MM.1S (cell line): ENCODE data around the gene WDR37.

Experiments used
- DNase-seq: peaks from one replicate; pipeline ENCODE4 v3.0.0-alpha.2; 2015
- H2AFZ ChIP-seq: fragments of 300-600 bp; sonication (generic); 2 replicates; pipeline ENCODE4 v1.6.0; 2016; ENCODE audit warnings: antibody characterized with exemption, low read length
- H3F3A ChIP-seq: fragments of 300-600 bp; sonication (generic); 2 replicates; pipeline ENCODE4 v1.6.1; 2016; ENCODE audit warnings: mild to moderate bottlenecking, antibody characterized with exemption, low read length, moderate library complexity, mixed read lengths; ENCODE audit not compliant: insufficient read depth
- H3K27ac ChIP-seq: fragments of 300-600 bp; sonication (generic); 2 replicates; pipeline ENCODE4 v1.5.1; 2016; ENCODE audit warnings: mild to moderate bottlenecking, low read length
- H3K27me3 ChIP-seq: fragments of 300-600 bp; sonication (generic); replicated peaks from 2 replicates; pipeline ENCODE4 v1.6.0; 2016; ENCODE audit warnings: low read length; ENCODE audit not compliant: insufficient read depth
- H3K36me3 ChIP-seq: fragments of 300-600 bp; sonication (generic); replicated peaks from 2 replicates; pipeline ENCODE4 v1.6.1; 2016; ENCODE audit warnings: mild to moderate bottlenecking, low read length, mixed read lengths; ENCODE audit not compliant: insufficient read depth
- H3K4me1 ChIP-seq: fragments of 300-600 bp; sonication (generic); 2 replicates; pipeline ENCODE4 v1.6.1; 2016; ENCODE audit warnings: low read length, mixed read lengths
- H3K4me2 ChIP-seq: fragments of 300-600 bp; sonication (generic); 2 replicates; pipeline ENCODE4 v1.6.0; 2016; ENCODE audit warnings: low read depth, low read length
- H3K4me3 ChIP-seq: fragments of 300-600 bp; sonication (generic); 2 replicates; pipeline ENCODE4 v1.5.1; 2016; ENCODE audit warnings: low read length, mixed read lengths
- H3K79me2 ChIP-seq: fragments of 300-600 bp; sonication (generic); 2 replicates; pipeline ENCODE4 v1.6.1; 2016; ENCODE audit warnings: mixed run types, low read length, mixed read lengths
- H3K9ac ChIP-seq: fragments of 300-600 bp; sonication (generic); 2 replicates; pipeline ENCODE4 v1.6.1; 2016; ENCODE audit warnings: low read length, mixed read lengths
- H3K9me2 ChIP-seq: fragments of 300-600 bp; sonication (generic); replicated peaks from 2 replicates; pipeline ENCODE4 v1.6.1; 2016; ENCODE audit warnings: mild to moderate bottlenecking, low read length, mixed read lengths; ENCODE audit not compliant: insufficient read depth
- H3K9me3 ChIP-seq: fragments of 300-600 bp; sonication (generic); replicated peaks from 2 replicates; pipeline ENCODE4 v1.6.1; 2016; ENCODE audit warnings: mild to moderate bottlenecking, low read length, mixed read lengths; ENCODE audit not compliant: insufficient read depth
- H4K20me1 ChIP-seq: fragments of 300-600 bp; sonication (generic); 2 replicates; pipeline ENCODE4 v1.6.1; 2016; ENCODE audit warnings: mild to moderate bottlenecking, low read length, moderate library complexity, mixed read lengths; ENCODE audit not compliant: insufficient read depth
- EZH2 ChIP-seq: fragments of 300-600 bp; sonication (generic); optimal IDR thresholded peaks from 2 replicates; pipeline ENCODE3; 2017; ENCODE audit warnings: low read depth, mild to moderate bottlenecking, antibody characterized with exemption, low read length, mixed read lengths
- EZH2phosphoT487 ChIP-seq: fragments of 300-600 bp; sonication (generic); IDR thresholded peaks from 2 replicates; pipeline ENCODE4 v1.6.1; 2018; ENCODE audit warnings: antibody characterized with exemption, low read length
- TF ChIP-seq, protein P1 (sequence below): fragments of 300-600 bp; sonication (generic); IDR thresholded peaks from 2 replicates; pipeline ENCODE4 v1.5.1; 2016; ENCODE audit warnings: antibody characterized with exemption, low read length, mixed read lengths

WDR37 gene

GRCh38 chr10:1168763-1169162, 112.6 kb downstream of the WDR37 start:
- Histone ChIP-seq H2AFZ (no peak overlapping the region), H3K27ac (no peak overlapping the region), H3K4me3 (no peak overlapping the region), H3K9me2 (no peaks in the 10 kb centered on the region), H3K79me2 (no peaks in the 10 kb centered on the region), H3K9me3 (no peaks in the 10 kb centered on the region), H3K27me3 (peaks cover 6% of the 10 kb centered on the region; the same call in 1 of the 2 replicates), H3K4me1 (no peaks in the 10 kb centered on the region), H3K4me2 (no peak overlapping the region), H3K36me3 (no peaks in the 10 kb centered on the region), H4K20me1 (no peaks in the 10 kb centered on the region), H3K9ac (no peak overlapping the region), H3F3A (no peaks in the 10 kb centered on the region)
- no peak for DNase-seq
- no peak for TF ChIP-seq EZH2phosphoT487
- TF ChIP-seq, protein P1, sequence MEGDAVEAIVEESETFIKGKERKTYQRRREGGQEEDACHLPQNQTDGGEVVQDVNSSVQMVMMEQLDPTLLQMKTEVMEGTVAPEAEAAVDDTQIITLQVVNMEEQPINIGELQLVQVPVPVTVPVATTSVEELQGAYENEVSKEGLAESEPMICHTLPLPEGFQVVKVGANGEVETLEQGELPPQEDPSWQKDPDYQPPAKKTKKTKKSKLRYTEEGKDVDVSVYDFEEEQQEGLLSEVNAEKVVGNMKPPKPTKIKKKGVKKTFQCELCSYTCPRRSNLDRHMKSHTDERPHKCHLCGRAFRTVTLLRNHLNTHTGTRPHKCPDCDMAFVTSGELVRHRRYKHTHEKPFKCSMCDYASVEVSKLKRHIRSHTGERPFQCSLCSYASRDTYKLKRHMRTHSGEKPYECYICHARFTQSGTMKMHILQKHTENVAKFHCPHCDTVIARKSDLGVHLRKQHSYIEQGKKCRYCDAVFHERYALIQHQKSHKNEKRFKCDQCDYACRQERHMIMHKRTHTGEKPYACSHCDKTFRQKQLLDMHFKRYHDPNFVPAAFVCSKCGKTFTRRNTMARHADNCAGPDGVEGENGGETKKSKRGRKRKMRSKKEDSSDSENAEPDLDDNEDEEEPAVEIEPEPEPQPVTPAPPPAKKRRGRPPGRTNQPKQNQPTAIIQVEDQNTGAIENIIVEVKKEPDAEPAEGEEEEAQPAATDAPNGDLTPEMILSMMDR, result no peak
- no peak for TF ChIP-seq EZH2

DNA sequence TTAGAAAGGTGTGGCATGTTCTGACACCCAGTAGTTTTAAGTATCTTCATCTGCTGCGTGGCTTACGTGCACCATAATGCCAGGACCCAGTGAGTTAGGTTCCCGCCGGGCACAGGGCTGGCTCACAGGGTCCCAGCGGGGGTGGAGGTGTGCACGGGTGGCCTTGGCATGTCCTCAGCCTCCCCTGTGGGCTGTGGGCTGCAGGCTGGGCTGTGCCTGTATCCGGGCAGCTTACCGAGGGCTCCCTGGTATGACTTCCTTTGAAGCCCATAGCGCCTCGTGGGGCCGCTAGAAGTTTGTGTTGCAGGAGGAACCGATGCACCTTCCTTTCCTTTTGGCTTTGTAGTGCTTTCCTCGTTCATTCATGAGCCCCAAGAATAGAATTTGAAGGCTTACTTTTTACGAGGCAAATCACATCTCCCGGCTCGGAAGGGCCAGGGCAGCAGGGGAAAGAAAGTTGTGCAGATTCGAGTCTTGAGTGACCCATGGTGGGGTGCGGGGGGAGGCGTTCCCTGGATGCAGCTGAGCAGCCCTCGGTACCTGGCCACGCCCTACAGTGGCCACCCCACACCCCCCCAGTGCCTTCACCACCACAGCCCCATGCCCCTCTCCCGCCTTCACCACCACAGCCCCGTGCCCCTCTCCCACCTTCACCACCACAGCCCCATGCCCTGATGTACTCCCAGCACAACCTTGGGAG, 113.2 kb downstream of the WDR37 start:
- no peak overlapping the region for H3K27ac ChIP-seq
- H3K9ac ChIP-seq, result no peak overlapping the region
- no peaks in the 10 kb centered on the region for H4K20me1 ChIP-seq
- H3K79me2 ChIP-seq, result no peaks in the 10 kb centered on the region
- no peaks in the 10 kb centered on the region for H3K9me2 ChIP-seq
- no peaks in the 10 kb centered on the region for H3K9me3 ChIP-seq
- H3K36me3 ChIP-seq, result no peaks in the 10 kb centered on the region
- H3K27me3 ChIP-seq, result peaks cover 6% of the 10 kb centered on the region; the same call in 1 of the 2 replicates
- H3F3A ChIP-seq, result no peaks in the 10 kb centered on the region
- no peak for DNase-seq
- no peaks in the 10 kb centered on the region for H3K4me1 ChIP-seq
- H3K4me3 ChIP-seq, result no peak overlapping the region
- no peak overlapping the region for H2AFZ ChIP-seq
- no peak for TF ChIP-seq EZH2phosphoT487
- TF ChIP-seq, protein P1, result no peak
- TF ChIP-seq EZH2, result no peak
- H3K4me2 ChIP-seq, result no peak overlapping the region

DNA sequence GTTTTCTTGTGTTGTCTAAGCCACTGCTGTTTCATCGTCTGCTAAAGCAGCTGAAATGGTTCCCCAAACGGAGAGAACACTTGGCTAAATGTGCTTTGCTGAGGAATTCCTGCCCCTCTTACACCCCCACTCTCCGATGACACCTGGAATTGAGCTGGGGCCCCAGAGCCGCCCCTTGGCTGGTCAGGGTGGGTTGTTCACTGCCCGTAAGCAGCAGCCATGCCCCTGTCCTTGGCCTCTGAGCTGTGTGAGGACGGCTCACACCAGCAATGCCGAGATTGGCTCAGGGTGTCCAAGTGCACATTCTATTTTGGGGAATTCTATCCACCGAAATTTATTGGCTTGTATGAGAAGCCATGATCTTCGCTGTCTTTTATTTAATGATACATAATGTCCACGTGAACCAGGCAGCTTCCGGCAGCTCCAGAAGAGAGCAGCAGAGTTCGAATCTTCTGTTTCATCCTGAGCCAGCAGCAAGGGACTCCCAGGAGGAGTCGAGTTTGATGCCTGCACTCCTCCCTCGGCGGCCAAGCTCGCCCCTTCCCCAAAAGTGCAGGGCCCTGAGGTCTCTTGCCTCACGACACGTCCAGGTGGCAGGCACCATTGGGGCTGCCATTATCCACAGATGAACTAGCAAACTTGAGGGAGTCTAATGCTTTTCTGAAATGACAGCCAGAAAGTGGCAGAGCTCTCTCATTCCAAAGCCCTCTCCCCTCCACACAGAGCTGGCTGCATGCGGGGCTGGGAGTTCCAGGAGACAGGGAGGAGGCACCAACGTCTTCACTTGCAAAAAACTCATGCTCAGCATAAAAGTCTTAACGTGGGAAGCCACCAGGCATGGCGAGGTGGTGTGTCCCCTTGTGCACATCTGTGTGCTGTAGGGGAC, 114.0 kb downstream of the WDR37 start:
- Histone ChIP-seq H3K27ac (no peak overlapping the region), H3K36me3 (no peaks in the 10 kb centered on the region), H3K9me2 (no peaks in the 10 kb centered on the region), H3K4me3 (no peak overlapping the region), H3K27me3 (peaks cover 6% of the 10 kb centered on the region; the same call in 1 of the 2 replicates), H3K4me2 (no peak overlapping the region), H3K9ac (no peak overlapping the region), H2AFZ (no peak overlapping the region), H3K9me3 (no peaks in the 10 kb centered on the region), H3K4me1 (no peaks in the 10 kb centered on the region), H4K20me1 (no peaks in the 10 kb centered on the region), H3F3A (no peaks in the 10 kb centered on the region), H3K79me2 (no peaks in the 10 kb centered on the region)
- no peak for DNase-seq
- TF ChIP-seq EZH2phosphoT487, result no peak
- no peak for TF ChIP-seq EZH2
- TF ChIP-seq, protein P1, result no peak
